K562 (cell line): ENCODE data around the gene NIPSNAP3A.

ENCODE experiments used
- CTCF ChIP-seq, 3 experiments: IDR thresholded peaks in 2 of 3; conservative IDR thresholded peaks in 1 of 3; 2 replicates each; pipeline ENCODE4 v1.5.1; 2011 to 2012; ENCODE audit warnings: low read length in 3 of 3, mild to moderate bottlenecking in 3 of 3, control low read depth in 2 of 3, improper control_type of control experiment in 1 of 3, inconsistent platforms in 1 of 3, low read depth in 1 of 3, mixed read lengths in 1 of 3, moderate library complexity in 1 of 3; ENCODE audit not compliant: insufficient read depth in 2 of 3
- DIDO1 ChIP-seq: fragments of 450-650 bp; IDR thresholded peaks from 2 replicates; pipeline ENCODE4 v1.6.1; 2016; ENCODE audit warnings: low read depth, missing biosample characterization, missing genetic modification characterization
- DPF2 ChIP-seq: fragments of 450-650 bp; IDR thresholded peaks from 2 replicates; pipeline ENCODE4 v1.6.1; 2016
- EZH2 ChIP-seq: IDR thresholded peaks from 2 replicates; pipeline ENCODE4 v1.6.1; 2012; ENCODE audit warnings: low read depth, mild to moderate bottlenecking, inconsistent platforms, low read length, borderline replicate concordance
- SP2 ChIP-seq: IDR thresholded peaks from 2 replicates; pipeline ENCODE4 v1.6.1; 2011; ENCODE audit warnings: mild to moderate bottlenecking, low read depth, low read length, moderate library complexity; ENCODE audit not compliant: poor library complexity, severe bottlenecking; ENCODE audit errors: extremely low read depth

GRCh38 chr9:104795082-104795481 lies 47.6 kb downstream of the NIPSNAP3A start:
- TF ChIP-seq CTCF (IDR thresholded peaks at IDR 0.05 in 2 of 3, conservative IDR thresholded peaks at IDR 0.05 in 1 of 3; ENCODE audit: insufficient read depth in 2 of 3, low read depth in 1 of 3, low read length in 3 of 3) (no peak), DIDO1 (tag) (no peak), SP2 (no peak), DPF2 (no peak), EZH2 (no peak)
